Uterus (tissue), 4 donors: ENCODE results near the gene STXBP4. TPM values are rescaled to one million over a fixed set of nuclear protein-coding genes. Genes with fewer than 3 reads are reported as not detected.

Experiments used
- DNase-seq, 2 donors: peaks; one replicate each; pipeline ENCODE4 v3.0.0-alpha.2; 2019 to 2020
- H3K27ac ChIP-seq, 2 donors: fragments of 200-600 bp; sonication (generic); 1 replicate in 1 of 2; 2 replicates in 1 of 2; pipeline ENCODE4 v1.5.1; 2016 to 2018
- H3K27me3 ChIP-seq, 2 donors: fragments of 200-600 bp; sonication (generic); one replicate each; pipeline ENCODE4 v1.5.1; 2018 to 2019; ENCODE audit warnings: control low read depth in 1 of 2
- H3K36me3 ChIP-seq, 2 donors: fragments of 200-600 bp; sonication (generic); one replicate each; pipeline ENCODE4 v1.5.1; 2019; ENCODE audit warnings: control low read depth in 1 of 2
- H3K4me1 ChIP-seq, 2 donors: fragments of 200-600 bp; sonication (generic); one replicate each; pipeline ENCODE4 v1.5.1; 2018 to 2019; ENCODE audit warnings: control low read depth in 1 of 2
- H3K4me3 ChIP-seq, 2 donors: fragments of 200-600 bp; sonication (generic); 1 replicate in 1 of 2; 2 replicates in 1 of 2; pipeline ENCODE4 v1.5.1; 2018 to 2019; ENCODE audit warnings: mild to moderate bottlenecking in 1 of 2
- H3K9me3 ChIP-seq, 2 donors: fragments of 200-600 bp; sonication (generic); one replicate each; pipeline ENCODE4 v1.5.1; 2019; ENCODE audit warnings: control low read depth in 1 of 2
- POLR2A ChIP-seq, 2 donors: fragments of 450-650 bp; IDR thresholded peaks; one replicate each; pipeline ENCODE4 v1.6.1; 2016; ENCODE audit warnings: antibody characterized with exemption in 2 of 2, mild to moderate bottlenecking in 1 of 2, moderate library complexity in 1 of 2
- intact Hi-C: fragments of 100-400 bp; cut with DNase I; formaldehyde crosslinking; loops from one replicate; pipeline ENCODE4 v1.15.1; 2023; ENCODE audit warnings: low total_unique reads
- total RNA-seq, 4 donors: library from RNA; depleted of rRNA in 3 of 4; stranded (reverse); fragments of >200 nt in 3 of 4; gene quantifications; one replicate each; pipeline versions ENCODE4 v1.1.0 to v1.2.4, GENCODE V29; 2014 to 2023
- TF ChIP-seq, protein P1 (sequence below), 4 experiments: fragments of 200-600 bp in 2 of 4; fragments of 450-650 bp in 2 of 4; sonication (generic) in 2 of 4; IDR thresholded peaks; one replicate each; pipeline ENCODE4 v1.5.1; 2016 to 2019; ENCODE audit warnings: antibody characterized with exemption in 4 of 4, mild to moderate bottlenecking in 2 of 4, moderate library complexity in 1 of 4
- donor health status: DM: yes; HTN: yes; CAD: no.

The STXBP4 gene
- total RNA-seq, 4 donors from 2014 or later, result 2.8 to 100 (median 20.9) TPM

DNA sequence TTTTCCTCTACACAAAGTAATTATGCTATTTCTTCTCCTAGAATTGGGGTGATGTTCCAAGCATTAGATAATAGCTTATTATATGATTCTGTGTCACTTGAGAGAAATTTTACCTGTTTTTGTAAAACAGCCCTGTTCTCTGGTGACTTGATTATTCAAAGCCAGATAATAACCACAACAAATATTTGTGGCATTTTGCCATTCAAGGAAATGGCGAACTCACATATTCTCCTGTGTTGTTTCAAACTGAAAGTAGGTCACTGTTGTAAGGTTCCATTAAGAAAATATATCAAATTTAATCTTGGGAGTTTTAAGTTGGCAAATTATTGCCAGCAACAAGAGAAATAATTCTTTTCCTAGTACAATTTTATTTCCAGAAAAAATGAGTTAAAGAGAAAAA is 124.8 kb downstream of the STXBP4 start:
- DNase-seq, result no peak
- H3K27ac ChIP-seq, result no peak overlapping the region
- H3K9me3 ChIP-seq, result no peaks in the 10 kb centered on the region
- intact Hi-C loops, result no loop called here
- H3K4me1 ChIP-seq, result no peaks in the 10 kb centered on the region
- no peak overlapping the region for H3K4me3 ChIP-seq
- H3K36me3 ChIP-seq, result no peaks in the 10 kb centered on the region
- no peaks in the 10 kb centered on the region for H3K27me3 ChIP-seq
- TF ChIP-seq POLR2A (IDR thresholded peaks at IDR 0.05), result no peak

DNA sequence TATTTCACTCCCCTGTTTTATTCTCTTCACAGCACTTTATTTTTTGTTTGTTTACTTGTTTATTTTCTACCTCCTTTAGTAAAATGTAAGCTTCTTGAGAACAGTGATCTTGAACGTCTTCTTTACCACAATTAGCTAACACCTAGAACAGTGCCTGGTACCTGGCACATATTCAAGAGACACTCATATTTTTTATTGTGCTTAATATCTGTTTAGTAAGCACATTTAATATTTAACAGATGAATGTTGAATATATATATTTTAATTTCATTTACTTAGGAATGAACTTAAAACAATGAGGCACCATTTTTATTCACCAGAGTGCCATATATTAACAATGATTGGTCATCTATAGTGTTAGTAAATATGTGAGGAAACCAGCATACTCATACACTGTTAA is 130.2 kb downstream of the STXBP4 start:
- Histone ChIP-seq H3K27ac (no peak overlapping the region), H3K4me1 (no peaks in the 10 kb centered on the region), H3K4me3 (no peak overlapping the region), H3K9me3 (no peaks in the 10 kb centered on the region), H3K27me3 (peaks cover 0 to 3% of the 10 kb centered on the region in 2 donors), H3K36me3 (no peaks in the 10 kb centered on the region)
- intact Hi-C loops, result no loop called here
- no peak for DNase-seq
- TF ChIP-seq POLR2A (IDR thresholded peaks at IDR 0.05), result no peak
- TF ChIP-seq, protein P1, sequence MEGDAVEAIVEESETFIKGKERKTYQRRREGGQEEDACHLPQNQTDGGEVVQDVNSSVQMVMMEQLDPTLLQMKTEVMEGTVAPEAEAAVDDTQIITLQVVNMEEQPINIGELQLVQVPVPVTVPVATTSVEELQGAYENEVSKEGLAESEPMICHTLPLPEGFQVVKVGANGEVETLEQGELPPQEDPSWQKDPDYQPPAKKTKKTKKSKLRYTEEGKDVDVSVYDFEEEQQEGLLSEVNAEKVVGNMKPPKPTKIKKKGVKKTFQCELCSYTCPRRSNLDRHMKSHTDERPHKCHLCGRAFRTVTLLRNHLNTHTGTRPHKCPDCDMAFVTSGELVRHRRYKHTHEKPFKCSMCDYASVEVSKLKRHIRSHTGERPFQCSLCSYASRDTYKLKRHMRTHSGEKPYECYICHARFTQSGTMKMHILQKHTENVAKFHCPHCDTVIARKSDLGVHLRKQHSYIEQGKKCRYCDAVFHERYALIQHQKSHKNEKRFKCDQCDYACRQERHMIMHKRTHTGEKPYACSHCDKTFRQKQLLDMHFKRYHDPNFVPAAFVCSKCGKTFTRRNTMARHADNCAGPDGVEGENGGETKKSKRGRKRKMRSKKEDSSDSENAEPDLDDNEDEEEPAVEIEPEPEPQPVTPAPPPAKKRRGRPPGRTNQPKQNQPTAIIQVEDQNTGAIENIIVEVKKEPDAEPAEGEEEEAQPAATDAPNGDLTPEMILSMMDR (IDR thresholded peaks at IDR 0.05), result no peak

DNA sequence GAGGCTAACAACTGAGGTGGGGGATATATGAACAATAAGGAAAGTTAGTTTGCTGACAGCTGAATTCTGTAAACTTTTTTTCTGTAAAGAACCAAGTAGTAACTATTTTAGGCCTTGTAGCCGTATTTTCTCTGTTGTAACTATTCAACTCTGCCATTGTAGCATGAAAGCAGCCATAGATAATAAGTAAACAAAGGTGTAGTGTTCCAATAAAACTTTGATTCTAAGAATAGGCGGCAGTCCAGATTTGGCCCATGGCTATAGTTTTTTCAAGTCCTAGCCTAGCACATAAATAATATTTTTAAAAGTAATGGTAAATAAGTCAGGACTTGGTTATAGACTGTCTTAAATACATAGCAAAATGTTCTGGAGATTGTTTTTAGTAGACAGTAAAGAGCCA is 142.0 kb downstream of the STXBP4 start:
- Histone ChIP-seq H3K36me3 (no peaks in the 10 kb centered on the region), H3K27ac (no peak overlapping the region), H3K27me3 (no peaks in the 10 kb centered on the region), H3K4me1 (no peaks in the 10 kb centered on the region), H3K9me3 (no peaks in the 10 kb centered on the region), H3K4me3 (no peak overlapping the region)
- DNase-seq, result no peak
- intact Hi-C loops, result no loop called here
- TF ChIP-seq POLR2A (IDR thresholded peaks at IDR 0.05), result no peak
- TF ChIP-seq, protein P1 (IDR thresholded peaks at IDR 0.05), result no peak

DNA sequence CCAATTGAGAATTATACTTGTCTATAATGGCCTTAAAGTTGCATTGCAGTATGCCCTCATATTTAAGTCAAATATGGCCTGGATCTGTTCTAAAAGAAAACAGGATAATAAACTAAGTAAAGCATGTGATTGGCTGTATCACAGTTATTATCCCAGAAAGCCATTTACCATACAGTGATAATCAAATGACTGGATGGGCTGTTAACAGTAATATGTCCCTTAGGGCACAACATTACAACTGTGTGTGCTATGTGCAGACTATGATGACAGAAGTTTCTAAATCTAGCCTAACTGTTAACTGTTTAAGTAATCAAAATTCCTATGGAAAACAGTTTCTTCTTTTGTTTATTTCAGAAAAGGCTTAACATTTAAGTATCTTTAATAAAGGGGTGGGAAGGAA is 145.7 kb downstream of the STXBP4 start:
- Histone ChIP-seq H3K27me3 (no peaks in the 10 kb centered on the region), H3K4me1 (no peaks in the 10 kb centered on the region), H3K4me3 (no peak overlapping the region), H3K9me3 (no peaks in the 10 kb centered on the region), H3K27ac (no peak overlapping the region), H3K36me3 (no peaks in the 10 kb centered on the region)
- TF ChIP-seq POLR2A (IDR thresholded peaks at IDR 0.05), result no peak
- intact Hi-C loops, result no loop called here
- no peak for DNase-seq

DNA sequence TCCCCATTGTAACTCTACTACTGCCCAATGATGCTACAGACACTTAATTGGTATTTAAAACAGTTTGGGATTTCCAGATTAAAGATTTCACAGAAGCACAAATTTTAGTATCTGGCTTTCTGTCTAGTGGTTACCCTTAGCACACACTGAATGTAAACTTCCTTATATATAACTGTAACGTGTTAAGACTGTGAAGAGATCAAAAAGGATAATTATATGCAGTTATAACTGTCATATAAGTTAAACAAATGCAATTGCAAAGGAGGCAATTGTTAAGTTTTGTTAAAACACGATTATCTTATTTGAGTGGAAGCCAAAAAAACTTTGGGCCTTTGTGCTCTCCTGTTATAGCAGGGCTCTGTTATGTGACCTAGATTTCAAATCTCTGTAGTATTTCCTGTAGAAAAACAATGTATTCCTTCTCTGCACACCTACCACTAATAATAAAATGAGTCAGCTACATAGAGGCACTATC is 147.9 kb downstream of the STXBP4 start:
- no peaks in the 10 kb centered on the region for H3K4me1 ChIP-seq
- no peaks in the 10 kb centered on the region for H3K9me3 ChIP-seq
- H3K27ac ChIP-seq, result no peak overlapping the region
- no peak for DNase-seq
- H3K4me3 ChIP-seq, result no peak overlapping the region
- no peaks in the 10 kb centered on the region for H3K27me3 ChIP-seq
- H3K36me3 ChIP-seq, result no peaks in the 10 kb centered on the region
- intact Hi-C loops, result no loop called here
- TF ChIP-seq, protein P1 (IDR thresholded peaks at IDR 0.05), result no peak

DNA sequence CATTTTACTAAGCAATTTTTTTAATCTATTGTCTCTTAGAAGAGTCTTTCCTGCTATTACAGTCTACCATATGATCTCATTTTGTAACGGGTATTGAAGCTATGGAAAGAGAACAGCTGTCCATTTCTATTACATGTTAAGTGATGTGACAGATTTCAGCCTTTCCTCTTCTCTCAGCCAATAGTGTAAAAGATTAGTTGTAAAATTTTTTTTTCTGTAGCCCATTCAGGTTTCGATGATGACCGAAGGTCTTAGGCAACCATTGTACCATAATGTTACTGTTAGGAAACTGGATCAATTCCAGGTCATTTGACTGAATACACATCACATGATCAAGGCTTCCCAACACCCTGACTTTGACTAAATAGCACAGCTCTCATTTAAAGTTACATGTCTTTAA is 148.6 kb downstream of the STXBP4 start:
- Histone ChIP-seq H3K27me3 (no peaks in the 10 kb centered on the region), H3K9me3 (no peaks in the 10 kb centered on the region), H3K27ac (no peak overlapping the region), H3K4me1 (no peaks in the 10 kb centered on the region), H3K4me3 (no peak overlapping the region), H3K36me3 (no peaks in the 10 kb centered on the region)
- TF ChIP-seq, protein P1 (IDR thresholded peaks at IDR 0.05), result no peak
- no peak for TF ChIP-seq POLR2A (IDR thresholded peaks at IDR 0.05)
- intact Hi-C loops, result no loop called here
- DNase-seq, result no peak
